CD4-positive, alpha-beta T cell (primary cell): ENCODE results near the gene ACACA. TPM values are rescaled to one million over a fixed set of nuclear protein-coding genes. Genes with fewer than 3 reads are reported as not detected.
"Not testable (repeated sequence)": the region's sequence is repeated elsewhere in the genome, so short reads cannot be mapped to it uniquely, and the experiment has no call there.

Experiments
- ATAC-seq: fragments of 200-7000 bp; cut with Tn5 transposase; one replicate; pipeline ENCODE4 v1.10.0; 2022; ENCODE audit warnings: mild to moderate bottlenecking; ENCODE audit not compliant: poor library complexity
- CTCF ChIA-PET: fragments of 350-600 bp; sonication (Branson Sonifier 250); formaldehyde crosslinking; loops from one replicate; lab custom pipeline; 2021; ENCODE audit warnings: antibody characterized with exemption, inconsistent platforms; lab: Charles Lee
- POLR2A ChIA-PET: fragments of 350-600 bp; sonication (Branson Sonifier 250); formaldehyde crosslinking; loops from one replicate; lab custom pipeline; 2021; ENCODE audit warnings: antibody characterized with exemption, inconsistent platforms; lab: Charles Lee
- DNase-seq, 14 experiments: peaks; one replicate each; pipeline ENCODE4 v3.0.0-alpha.2; 2013 to 2020; ENCODE audit warnings: mixed read lengths in 2 of 14
- H3K27ac ChIP-seq, 2 donors: one replicate each; pipeline versions ENCODE4 v1.5.1 to v1.7.0; 2013; ENCODE audit warnings: low read length in 2 of 2, low read depth in 1 of 2, mild to moderate bottlenecking in 1 of 2
- H3K27me3 ChIP-seq, 2 experiments: 1 replicate in 1 of 2; 2 replicates in 1 of 2; pipeline versions ENCODE4 v1.6.1 to v1.7.0; 2013; ENCODE audit warnings: low read length in 2 of 2, control low read depth in 1 of 2, mild to moderate bottlenecking in 1 of 2, moderate library complexity in 1 of 2; ENCODE audit not compliant: insufficient read depth in 2 of 2, control insufficient read depth in 1 of 2
- H3K36me3 ChIP-seq: one replicate; pipeline ENCODE4 v1.6.1; 2013; ENCODE audit warnings: low read length, control low read depth; ENCODE audit not compliant: insufficient read depth
- H3K4me1 ChIP-seq: one replicate; pipeline ENCODE4 v1.6.1; 2013; ENCODE audit warnings: low read length, control low read depth; ENCODE audit not compliant: insufficient read depth
- H3K4me3 ChIP-seq: one replicate; pipeline ENCODE4 v1.5.1; 2013; ENCODE audit warnings: mild to moderate bottlenecking, low read length, moderate library complexity
- H3K9me3 ChIP-seq, 2 experiments: 1 replicate in 1 of 2; 2 replicates in 1 of 2; pipeline versions ENCODE4 v1.6.1 to v1.7.0; 2013; ENCODE audit warnings: low read length in 2 of 2, mild to moderate bottlenecking in 2 of 2, control low read depth in 1 of 2, moderate library complexity in 1 of 2; ENCODE audit not compliant: control insufficient read depth in 1 of 2, insufficient read depth in 1 of 2
- H3K27ac Mint-ChIP-seq: one replicate; pipeline ENCODE4 v1.8.0; 2020; ENCODE audit warnings: mixed read lengths
- H3K27me3 Mint-ChIP-seq: one replicate; pipeline ENCODE4 v1.8.0; 2021; ENCODE audit warnings: mixed read lengths
- H3K36me3 Mint-ChIP-seq: one replicate; pipeline ENCODE4 v1.8.0; 2021; ENCODE audit warnings: low read depth, mixed read lengths
- H3K4me1 Mint-ChIP-seq: one replicate; pipeline ENCODE4 v1.8.0; 2021; ENCODE audit warnings: low read depth, mixed read lengths
- H3K4me3 Mint-ChIP-seq: one replicate; pipeline ENCODE4 v1.8.0; 2020; ENCODE audit warnings: mild to moderate bottlenecking, mixed read lengths
- H3K9me3 Mint-ChIP-seq: one replicate; pipeline ENCODE4 v1.8.0; 2020; ENCODE audit warnings: mixed read lengths
- CTCF ChIP-seq: fragments of 200-600 bp; IDR thresholded peaks from one replicate; pipeline ENCODE4 v1.8.0; 2022; ENCODE audit warnings: antibody characterized with exemption, mild to moderate bottlenecking
- intact Hi-C, 2 experiments: fragments of 100-400 bp; cut with DNase I in 1 of 2; cut with micrococcal nuclease in 1 of 2; formaldehyde crosslinking; loops; one replicate each; pipeline versions ENCODE4 v1.15.1 to v1.9.0; 2023 to 2025; cut with DNase I, micrococcal nuclease
- total RNA-seq, 174 experiments: library from RNA in 2 of 174; stranded (reverse) in 2 of 174; gene quantifications; one replicate each; pipeline ENCODE4 v1.2.3 and lab custom pipeline; 2021 to 2026

The ACACA gene
- total RNA-seq, 2 experiments from 2014 or later: 26.0 to 28.9 TPM

GRCh38 chr17:37417852-37418251 lies 11.2 kb upstream of the ACACA start:
- no peaks in the 10 kb centered on the region for H3K9me3 Mint-ChIP-seq
- Histone ChIP-seq H3K27me3 (no peaks in the 10 kb centered on the region), H3K36me3 (peaks cover 43% of the 10 kb centered on the region), H3K4me1 (no peaks in the 10 kb centered on the region), H3K27ac (no peak overlapping the region), H3K9me3 (no peaks in the 10 kb centered on the region), H3K4me3 (no peak overlapping the region)
- H3K4me1 Mint-ChIP-seq: peaks cover 6% of the 10 kb centered on the region
- H3K27ac Mint-ChIP-seq: no peak overlapping the region
- DNase-seq (no peak), ATAC-seq (no peak)
- H3K36me3 Mint-ChIP-seq: peaks cover 62% of the 10 kb centered on the region
- no peak for TF ChIP-seq CTCF
- POLR2A ChIA-PET: no interaction called here
- CTCF ChIA-PET: interaction anchor here (0.6 kb wide), 1 partner anchor 67 kb away, joined by 3 read pairs; no protein-coding TSS in a partner anchor
- no peaks in the 10 kb centered on the region for H3K27me3 Mint-ChIP-seq
- no peak overlapping the region for H3K4me3 Mint-ChIP-seq
- intact Hi-C loops: loop anchor here in 1 of 2 experiments (10.0 kb wide), 1 partner anchor 187 kb away; the partner anchor contains the start of gene SYNRG

GRCh38 chr17:37413875-37414519 lies 7.4 kb upstream of the ACACA start:
- Mint-ChIP-seq H3K4me1 (peaks cover 11% of the 10 kb centered on the region), H3K9me3 (no peaks in the 10 kb centered on the region), H3K4me3 (peak overlapping the region; percentile 16), H3K27ac (no peak overlapping the region), H3K27me3 (no peaks in the 10 kb centered on the region), H3K36me3 (peaks cover 72% of the 10 kb centered on the region)
- ATAC-seq: no peak
- Histone ChIP-seq H3K4me1 (peaks cover 1% of the 10 kb centered on the region), H3K27ac (no peak overlapping the region), H3K27me3 (no peaks in the 10 kb centered on the region), H3K36me3 (peaks cover 45% of the 10 kb centered on the region), H3K4me3 (no peak overlapping the region), H3K9me3 (no peaks in the 10 kb centered on the region)
- CTCF ChIA-PET: interaction anchor here (1.2 kb wide), 1 partner anchor 22 kb away, joined by 3 read pairs; no protein-coding TSS in a partner anchor
- DNase-seq: no peak
- no peak for TF ChIP-seq CTCF
- POLR2A ChIA-PET: interaction anchor here (0.6 kb wide), 1 partner anchor 196 kb away, joined by 5 read pairs; no protein-coding TSS in a partner anchor
- intact Hi-C loops: loop anchor here in 1 of 2 experiments (2.0 to 10.0 kb wide), 2 partner anchors 73 to 191 kb away; partner anchors contain the start of gene SYNRG

GRCh38 chr17:37410357-37410756 lies 3.7 kb upstream of the ACACA start:
- no peak overlapping the region for H3K4me3 ChIP-seq
- H3K36me3 ChIP-seq: peaks cover 36% of the 10 kb centered on the region
- no peaks in the 10 kb centered on the region for H3K9me3 ChIP-seq
- no peaks in the 10 kb centered on the region for H3K27me3 Mint-ChIP-seq
- intact Hi-C loops: loop anchor here in 1 of 2 experiments (10.0 kb wide), 1 partner anchor 194 kb away; the partner anchor contains the start of gene SYNRG
- H3K27ac ChIP-seq: no peak overlapping the region
- no peak for DNase-seq
- no peak for ATAC-seq
- ChIA-PET POLR2A (no interaction called here), CTCF (interaction anchor here (1.0 to 1.3 kb wide), 2 partner anchors 13 to 37 kb away, joined by 3 to 5 read pairs; no protein-coding TSS in a partner anchor)
- TF ChIP-seq CTCF: no peak
- no peak overlapping the region for H3K27ac Mint-ChIP-seq
- peaks cover 27% of the 10 kb centered on the region for H3K4me1 ChIP-seq
- peaks cover 62% of the 10 kb centered on the region for H3K36me3 Mint-ChIP-seq
- peak overlapping the region; percentile 34 for H3K4me3 Mint-ChIP-seq
- H3K4me1 Mint-ChIP-seq: peaks cover 32% of the 10 kb centered on the region
- no peaks in the 10 kb centered on the region for H3K27me3 ChIP-seq
- H3K9me3 Mint-ChIP-seq: no peaks in the 10 kb centered on the region

GRCh38 chr17:37408145-37408479 lies 1.5 kb upstream of the ACACA start:
- not testable (repeated sequence) for H3K9me3 ChIP-seq, H3K27me3 Mint-ChIP-seq, H3K4me3 ChIP-seq, H3K27ac ChIP-seq, H3K9me3 Mint-ChIP-seq, ATAC-seq, H3K27me3 ChIP-seq, DNase-seq
- peak overlapping the region; percentile 99 for H3K4me3 Mint-ChIP-seq
- POLR2A ChIA-PET: interaction anchor here (1.0 to 1.5 kb wide), 2 partner anchors 12 to 49 kb away, joined by 4 to 5 read pairs; no protein-coding TSS in a partner anchor
- CTCF ChIA-PET: interaction anchor here (0.9 to 1.4 kb wide), 2 partner anchors 34 to 35 kb away, joined by 3 to 6 read pairs; no protein-coding TSS in a partner anchor
- peaks cover 17% of the 10 kb centered on the region for H3K36me3 ChIP-seq
- H3K36me3 Mint-ChIP-seq: peaks cover 39% of the 10 kb centered on the region
- peaks cover 27% of the 10 kb centered on the region for H3K4me1 ChIP-seq
- intact Hi-C loops: loop anchor here (5.0 kb wide), 2 partner anchors 79 to 461 kb away; partner anchors contain the start of genes AATF (in 1 of the 2) and DUSP14 (in 1 of the 2)
- peak overlapping the region; percentile 92 for H3K27ac Mint-ChIP-seq
- H3K4me1 Mint-ChIP-seq: peaks cover 39% of the 10 kb centered on the region
